Measurements from ENCODE around the gene RASSF4. TPM values are rescaled to one million over a fixed set of nuclear protein-coding genes. Genes with fewer than 3 reads are reported as not detected.

RASSF4 gene
- total RNA-seq, 1 donor from 2014 or later, result 2.5 TPM

DNA sequence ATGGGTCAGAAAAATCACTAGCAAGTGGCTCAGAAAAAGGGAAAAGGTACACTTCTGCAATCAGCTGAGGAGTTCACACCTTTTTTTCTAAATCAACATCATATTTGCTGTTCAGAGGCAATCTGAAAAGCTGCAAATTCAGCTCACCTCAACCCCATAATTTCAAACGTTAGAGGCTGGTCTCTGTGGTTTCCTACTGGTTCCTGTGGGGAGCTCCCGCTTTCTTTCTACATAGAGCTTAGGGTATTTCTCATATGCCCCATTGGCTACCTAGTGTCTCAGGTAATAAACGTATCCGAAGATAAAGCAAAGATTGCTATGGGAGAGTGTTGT, 35.9 kb downstream of the RASSF4 start:
- Mint-ChIP-seq H3K27me3 (ENCODE audit: insufficient read depth) (peaks cover 7% of the 10 kb centered on the region), H3K9me3 (no peaks in the 10 kb centered on the region), H3K4me1 (ENCODE audit: low read depth) (peaks cover 38% of the 10 kb centered on the region), H3K27ac (peak overlapping the region; percentile 19), H3K4me3 (no peak overlapping the region), H3K36me3 (ENCODE audit: low read depth) (peaks cover 3% of the 10 kb centered on the region)
- intact Hi-C loops (cut with micrococcal nuclease), result no loop called here
- DNase-seq (ENCODE audit: low spot score), result no peak

DNA sequence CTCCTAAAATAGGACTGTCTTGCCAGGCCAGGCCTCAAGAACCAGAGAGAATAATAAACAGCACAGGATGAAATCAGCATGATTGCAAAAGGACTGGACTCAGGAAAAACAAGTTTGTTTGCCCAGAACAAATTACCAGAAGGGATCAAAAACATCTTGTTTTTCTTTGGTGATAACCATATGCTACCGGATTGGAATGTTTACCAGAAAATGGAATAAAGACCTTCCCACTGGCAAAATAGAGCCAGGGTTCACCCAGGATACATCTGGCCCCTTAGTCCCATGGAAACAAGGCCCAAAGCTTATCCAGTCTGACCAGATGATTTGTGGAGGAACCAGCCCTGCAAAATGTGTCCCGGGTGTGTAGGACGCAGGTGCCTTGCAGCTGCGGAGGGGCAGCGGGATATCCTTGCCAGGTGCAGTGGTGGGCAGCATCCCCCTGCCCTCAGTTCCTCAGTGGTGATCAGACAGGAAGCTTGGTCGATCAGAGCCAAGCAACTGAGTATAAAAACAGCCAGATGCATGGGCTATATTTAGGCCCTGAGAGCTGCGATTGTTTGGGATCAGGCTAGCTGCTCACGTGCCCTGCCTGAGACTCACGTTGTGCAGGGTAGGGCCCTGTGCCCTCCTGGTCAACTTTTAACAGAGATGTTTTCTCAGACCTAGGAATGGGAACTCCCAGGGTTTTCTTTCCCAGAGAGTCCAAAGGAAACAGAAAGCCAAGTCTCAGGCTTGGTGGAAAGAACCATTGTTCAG, 36.5 kb downstream of the RASSF4 start:
- no peak for DNase-seq (ENCODE audit: low spot score)
- peak overlapping the region; percentile 19 for H3K27ac Mint-ChIP-seq
- intact Hi-C loops (cut with micrococcal nuclease), result no loop called here

DNA sequence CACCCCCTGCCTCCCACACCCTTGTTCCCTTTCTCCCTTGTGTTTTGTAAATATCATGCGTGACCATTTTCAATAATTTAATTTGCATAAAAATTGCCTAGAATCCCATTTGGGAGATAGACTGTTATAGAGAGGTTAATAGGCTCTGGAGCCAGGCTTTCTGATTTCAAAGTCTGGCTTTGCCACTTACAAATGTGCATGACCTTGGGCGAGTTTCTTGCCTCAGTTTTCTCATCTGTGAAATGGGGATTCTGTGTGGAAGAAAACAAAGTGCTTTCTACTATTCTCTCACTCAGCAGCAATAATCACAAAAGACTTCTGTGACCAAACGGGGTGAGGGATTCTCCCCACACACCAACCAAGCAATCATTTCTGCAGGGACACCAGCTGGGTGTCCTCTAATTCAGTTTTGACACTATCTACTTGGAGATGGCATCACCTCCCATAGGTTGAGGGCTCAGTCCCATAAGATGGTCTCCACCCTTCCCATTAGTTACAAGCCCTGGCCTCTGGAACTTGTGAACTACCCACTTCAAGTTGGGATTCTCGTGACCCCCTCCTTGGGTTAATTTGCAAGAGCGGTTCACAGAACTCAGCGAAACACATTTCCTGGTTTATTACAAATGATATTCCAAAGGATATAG, 37.6 kb downstream of the RASSF4 start:
- Mint-ChIP-seq H3K27ac (no peak overlapping the region), H3K4me1 (ENCODE audit: low read depth) (peaks cover 50% of the 10 kb centered on the region)
- intact Hi-C loops (cut with micrococcal nuclease), result no loop called here

More for the DNA sequence above, 36.5 kb downstream of the RASSF4 start:
- Mint-ChIP-seq H3K4me1 (ENCODE audit: low read depth) (peaks cover 40% of the 10 kb centered on the region), H3K36me3 (ENCODE audit: low read depth) (peaks cover 3% of the 10 kb centered on the region), H3K9me3 (no peaks in the 10 kb centered on the region), H3K4me3 (no peak overlapping the region), H3K27me3 (ENCODE audit: insufficient read depth) (peaks cover 7% of the 10 kb centered on the region)

DNA sequence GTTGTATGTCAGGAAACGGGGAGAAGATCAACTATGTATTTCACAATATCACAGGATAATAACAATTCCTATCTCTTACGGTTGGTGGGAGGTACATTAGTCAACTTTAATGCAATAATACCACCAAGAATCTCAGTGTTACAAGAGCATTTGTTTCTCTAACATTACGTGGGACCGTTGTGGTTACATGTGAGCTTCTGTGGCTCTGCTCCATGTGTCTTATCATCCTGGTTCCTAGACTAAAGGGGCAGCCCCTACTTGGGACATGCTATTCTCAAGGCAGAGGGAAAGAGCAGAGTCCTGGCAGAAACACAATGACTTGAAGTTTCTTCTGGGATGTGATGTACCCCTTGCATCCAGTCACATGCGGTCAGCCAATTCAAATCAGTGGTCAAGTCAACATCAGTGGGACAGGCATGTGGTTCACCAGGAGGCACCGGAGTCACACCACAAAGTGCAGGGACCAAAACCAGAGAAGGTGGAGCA, 38.6 kb downstream of the RASSF4 start:
- intact Hi-C loops (cut with micrococcal nuclease), result no loop called here
- no peak overlapping the region for H3K27ac Mint-ChIP-seq
- peaks cover 15% of the 10 kb centered on the region for H3K36me3 Mint-ChIP-seq (ENCODE audit: low read depth)
- H3K4me1 Mint-ChIP-seq (ENCODE audit: low read depth), result peaks cover 57% of the 10 kb centered on the region
- DNase-seq (ENCODE audit: low spot score), result no peak
- no peak overlapping the region for H3K4me3 Mint-ChIP-seq
- H3K9me3 Mint-ChIP-seq, result peaks cover 10% of the 10 kb centered on the region
- peaks cover 7% of the 10 kb centered on the region for H3K27me3 Mint-ChIP-seq (ENCODE audit: insufficient read depth)

More for the DNA sequence above, 37.6 kb downstream of the RASSF4 start:
- peaks cover 7% of the 10 kb centered on the region for H3K36me3 Mint-ChIP-seq (ENCODE audit: low read depth)
- H3K27me3 Mint-ChIP-seq (ENCODE audit: insufficient read depth), result peaks cover 7% of the 10 kb centered on the region
- no peak for DNase-seq (ENCODE audit: low spot score)
- peaks cover under 1% of the 10 kb centered on the region for H3K9me3 Mint-ChIP-seq
- no peak overlapping the region for H3K4me3 Mint-ChIP-seq

DNA sequence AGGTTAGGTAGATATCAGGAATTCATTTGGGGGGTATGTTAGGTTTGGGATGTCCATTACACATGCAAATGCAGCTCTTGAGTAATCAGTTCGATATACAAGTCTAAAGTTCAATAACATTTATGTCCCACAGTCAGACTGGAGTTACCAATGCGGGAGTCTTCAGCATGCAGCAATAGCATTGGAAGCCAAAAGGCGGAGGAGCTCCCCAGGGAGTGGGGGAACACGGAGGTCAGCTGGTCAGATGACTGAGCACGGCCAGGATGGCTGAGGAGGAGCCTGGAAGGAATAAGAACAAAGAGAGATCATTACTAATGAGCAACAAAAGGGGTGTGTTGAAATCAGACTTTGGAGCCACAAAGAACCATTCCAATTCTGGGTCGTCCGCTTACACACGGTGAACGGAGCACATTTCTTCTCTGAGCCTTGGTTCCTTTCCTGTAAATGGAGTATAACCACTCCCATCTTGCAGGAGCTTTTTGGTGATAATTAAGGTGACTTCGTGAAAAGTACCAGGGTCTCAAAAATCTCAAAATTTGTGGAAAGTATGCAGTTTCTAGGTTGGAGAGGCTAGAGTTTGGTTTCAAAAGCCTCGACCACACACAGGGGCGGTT, 40.6 kb downstream of the RASSF4 start:
- Mint-ChIP-seq H3K27me3 (ENCODE audit: insufficient read depth) (peaks cover 7% of the 10 kb centered on the region), H3K27ac (peak overlapping the region; percentile 93), H3K9me3 (peaks cover 19% of the 10 kb centered on the region), H3K4me3 (peak overlapping the region; percentile 83), H3K36me3 (ENCODE audit: low read depth) (peaks cover 36% of the 10 kb centered on the region), H3K4me1 (ENCODE audit: low read depth) (peaks cover 41% of the 10 kb centered on the region)
- no peak for DNase-seq (ENCODE audit: low spot score)
- intact Hi-C loops (cut with micrococcal nuclease), result loop anchor here (2.0 to 10.0 kb wide), 5 partner anchors 67 to 1025 kb away; partner anchors contain the start of genes ALOX5 and ZFAND4

DNA sequence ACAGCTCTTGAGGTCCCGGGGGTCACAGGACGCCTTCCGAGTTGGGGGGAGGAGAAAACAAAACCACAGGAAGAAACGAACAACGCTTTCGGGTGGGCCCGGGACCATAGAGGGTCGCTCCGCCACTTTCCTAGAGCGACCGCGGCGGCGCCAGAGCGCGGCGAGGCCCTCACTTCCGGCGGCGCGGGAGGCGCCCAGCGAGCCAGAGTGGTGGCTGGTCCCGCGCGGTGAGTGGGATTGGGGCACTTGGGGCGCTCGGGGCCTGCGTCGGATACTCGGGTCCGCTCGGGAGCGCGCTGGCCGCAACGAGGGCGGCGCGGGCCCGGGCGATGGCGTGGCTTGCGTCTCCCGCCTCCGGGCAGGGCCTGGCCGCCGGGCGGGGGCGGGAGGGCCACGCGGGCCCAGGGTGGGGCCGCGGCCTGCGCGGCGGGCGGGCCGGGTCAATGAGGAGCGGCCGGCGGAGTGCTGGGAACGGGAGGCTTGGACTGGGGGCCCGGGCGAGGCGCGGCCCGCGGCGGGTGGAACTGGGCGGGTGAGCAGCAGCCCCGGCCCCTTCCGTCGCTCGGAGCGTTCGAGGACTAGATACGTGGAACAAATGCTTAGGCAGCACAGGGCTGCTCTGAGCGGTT, 41.3 kb downstream of the RASSF4 start, which contains the start of gene ZNF22:
TSS of gene ZNF22 (plus strand) at position 172 of the 629 bp plus-strand sequence. CDS start 2,446 bp downstream, outside the sequence.
- Mint-ChIP-seq H3K4me3 (peak within 1 kb of the TSS; percentile 93), H3K36me3 (ENCODE audit: low read depth) (peaks cover 42% of the 10 kb centered on the region), H3K27ac (peak within 1 kb of the TSS; percentile 96), H3K9me3 (peaks cover 19% of the 10 kb centered on the region), H3K4me1 (ENCODE audit: low read depth) (peaks cover 34% of the 10 kb centered on the region), H3K27me3 (ENCODE audit: insufficient read depth) (peaks cover 7% of the 10 kb centered on the region)
- peak; percentile 61 for DNase-seq (ENCODE audit: low spot score)
- intact Hi-C loops (cut with micrococcal nuclease), result loop anchor here (1.0 to 10.0 kb wide), 7 partner anchors 26 to 1024 kb away; partner anchors contain the start of genes ALOX5, RASSF4 and ZFAND4

DNA sequence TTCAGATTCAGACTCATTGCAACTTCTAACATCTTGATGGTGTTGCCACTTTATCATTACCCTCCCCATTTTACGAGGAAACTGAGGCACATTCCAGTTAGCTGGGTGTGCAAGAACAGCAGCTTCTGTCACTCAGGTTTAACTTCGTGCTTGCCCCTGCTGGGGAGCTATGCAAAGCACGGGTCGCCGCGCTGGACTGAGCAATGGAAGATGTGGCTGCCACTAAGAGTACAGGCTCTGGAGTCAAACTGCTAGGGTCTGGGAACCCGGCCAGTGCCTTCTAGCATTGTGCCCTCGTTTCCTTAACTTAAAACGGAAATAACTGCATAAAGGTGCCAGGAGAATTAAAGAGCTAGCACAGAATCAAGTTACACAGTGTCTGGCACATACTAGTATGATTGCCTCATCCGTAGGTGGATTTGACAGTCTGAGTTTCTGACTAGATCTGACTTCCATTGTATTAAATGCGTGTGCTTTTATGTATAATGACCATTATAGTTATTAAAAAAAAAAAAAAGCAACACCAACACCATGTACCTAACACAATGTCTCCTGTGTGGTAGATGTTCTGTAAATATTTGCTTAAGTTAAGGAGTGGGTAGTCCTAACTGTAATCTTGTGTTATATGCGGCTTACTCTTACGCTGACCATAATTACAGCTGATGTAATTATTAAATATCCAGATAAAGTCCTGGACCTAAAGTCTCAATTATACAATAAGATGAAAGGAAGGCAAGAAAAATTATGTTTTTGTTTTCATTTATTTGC, 42.0 kb downstream of the RASSF4 start:
- Mint-ChIP-seq H3K4me3 (peak overlapping the region; percentile 93), H3K27me3 (ENCODE audit: insufficient read depth) (peaks cover 7% of the 10 kb centered on the region), H3K27ac (peak overlapping the region; percentile 96), H3K9me3 (peaks cover 19% of the 10 kb centered on the region), H3K36me3 (ENCODE audit: low read depth) (peaks cover 44% of the 10 kb centered on the region), H3K4me1 (ENCODE audit: low read depth) (peaks cover 28% of the 10 kb centered on the region)
- intact Hi-C loops (cut with micrococcal nuclease), result loop anchor here (1.0 to 10.0 kb wide), 7 partner anchors 26 to 1023 kb away; partner anchors contain the start of genes ALOX5, RASSF4 and ZFAND4
- DNase-seq (ENCODE audit: low spot score), result peak; percentile 38

DNA sequence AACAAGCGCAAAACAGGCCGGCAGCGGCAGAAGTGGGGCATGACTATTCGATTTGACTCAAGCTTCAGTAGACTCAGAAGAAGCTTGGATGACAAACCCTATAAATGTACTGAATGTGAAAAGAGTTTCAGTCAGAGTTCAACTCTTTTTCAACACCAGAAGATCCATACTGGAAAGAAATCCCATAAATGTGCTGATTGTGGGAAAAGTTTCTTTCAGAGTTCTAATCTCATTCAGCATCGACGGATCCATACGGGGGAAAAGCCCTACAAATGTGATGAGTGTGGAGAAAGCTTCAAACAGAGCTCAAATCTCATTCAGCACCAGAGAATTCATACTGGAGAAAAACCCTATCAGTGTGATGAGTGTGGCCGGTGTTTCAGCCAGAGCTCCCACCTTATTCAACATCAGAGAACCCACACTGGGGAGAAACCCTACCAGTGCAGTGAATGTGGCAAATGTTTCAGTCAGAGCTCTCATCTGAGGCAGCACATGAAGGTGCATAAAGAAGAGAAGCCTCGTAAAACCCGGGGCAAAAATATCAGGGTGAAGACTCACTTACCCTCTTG, 43.9 kb downstream of the RASSF4 start:
- intact Hi-C loops (cut with micrococcal nuclease), result loop anchor here (5.0 to 10.0 kb wide), 4 partner anchors 371 to 1021 kb away; partner anchors contain the start of genes ALOX5 and ZFAND4
- Mint-ChIP-seq H3K4me3 (peak overlapping the region; percentile 1), H3K27me3 (ENCODE audit: insufficient read depth) (no peaks in the 10 kb centered on the region), H3K27ac (no peak overlapping the region), H3K4me1 (ENCODE audit: low read depth) (peaks cover 28% of the 10 kb centered on the region), H3K36me3 (ENCODE audit: low read depth) (peaks cover 44% of the 10 kb centered on the region), H3K9me3 (peaks cover 19% of the 10 kb centered on the region)
- DNase-seq (ENCODE audit: low spot score), result no peak

DNA sequence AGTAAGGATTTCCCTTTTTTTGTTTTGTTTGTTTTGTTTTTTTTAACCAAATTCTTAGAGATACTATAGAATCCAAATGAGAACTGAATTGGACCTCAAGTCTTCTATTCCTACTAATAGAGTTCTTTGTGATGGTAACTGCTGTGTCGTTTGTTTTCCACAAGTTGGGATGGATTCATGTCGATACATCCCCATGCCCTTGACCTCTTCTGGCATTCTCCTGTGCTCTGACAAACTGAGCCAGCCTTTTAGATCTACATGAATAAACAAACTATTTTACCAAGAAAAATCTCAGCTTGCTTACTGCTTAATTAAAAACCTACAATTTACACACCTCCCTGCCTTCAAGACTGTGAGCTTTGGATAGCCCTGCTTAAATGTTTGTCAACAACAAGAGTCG, 45.1 kb downstream of the RASSF4 start:
- H3K9me3 Mint-ChIP-seq, result peaks cover 19% of the 10 kb centered on the region
- H3K4me3 Mint-ChIP-seq, result no peak overlapping the region
- H3K36me3 Mint-ChIP-seq (ENCODE audit: low read depth), result peaks cover 44% of the 10 kb centered on the region
- H3K27ac Mint-ChIP-seq, result no peak overlapping the region
- intact Hi-C loops (cut with micrococcal nuclease), result loop anchor here (5.0 to 10.0 kb wide), 4 partner anchors 370 to 1020 kb away; partner anchors contain the start of genes ALOX5 and ZFAND4
- H3K27me3 Mint-ChIP-seq (ENCODE audit: insufficient read depth), result no peaks in the 10 kb centered on the region
- peaks cover 28% of the 10 kb centered on the region for H3K4me1 Mint-ChIP-seq (ENCODE audit: low read depth)
- no peak for DNase-seq (ENCODE audit: low spot score)

DNA sequence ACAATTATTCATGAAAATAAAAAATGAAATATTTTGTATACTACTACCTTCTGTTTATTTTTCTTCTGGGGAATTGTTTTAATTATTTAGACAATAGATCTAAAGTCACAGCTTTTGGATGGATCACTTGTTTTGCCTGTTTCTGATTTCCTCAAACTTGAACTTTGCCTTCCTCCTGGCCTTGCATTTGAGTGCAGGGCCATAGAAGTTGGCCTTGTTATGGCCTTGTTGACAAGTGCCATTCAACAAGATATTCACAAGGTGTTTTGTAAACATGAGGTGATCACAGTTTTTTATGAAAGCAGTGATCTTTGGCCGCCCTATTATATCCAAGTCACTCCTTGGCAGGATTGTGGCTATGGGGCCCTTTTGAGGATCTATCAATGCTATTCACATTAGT, 45.7 kb downstream of the RASSF4 start:
- no peak overlapping the region for H3K4me3 Mint-ChIP-seq
- H3K9me3 Mint-ChIP-seq, result peaks cover 19% of the 10 kb centered on the region
- no peak overlapping the region for H3K27ac Mint-ChIP-seq
- H3K27me3 Mint-ChIP-seq (ENCODE audit: insufficient read depth), result no peaks in the 10 kb centered on the region
- peaks cover 22% of the 10 kb centered on the region for H3K4me1 Mint-ChIP-seq (ENCODE audit: low read depth)
- DNase-seq (ENCODE audit: low spot score), result no peak
- intact Hi-C loops (cut with micrococcal nuclease), result loop anchor here (10.0 kb wide), 3 partner anchors 370 to 1020 kb away; partner anchors contain the start of gene ALOX5
- H3K36me3 Mint-ChIP-seq (ENCODE audit: low read depth), result peaks cover 40% of the 10 kb centered on the region

DNA sequence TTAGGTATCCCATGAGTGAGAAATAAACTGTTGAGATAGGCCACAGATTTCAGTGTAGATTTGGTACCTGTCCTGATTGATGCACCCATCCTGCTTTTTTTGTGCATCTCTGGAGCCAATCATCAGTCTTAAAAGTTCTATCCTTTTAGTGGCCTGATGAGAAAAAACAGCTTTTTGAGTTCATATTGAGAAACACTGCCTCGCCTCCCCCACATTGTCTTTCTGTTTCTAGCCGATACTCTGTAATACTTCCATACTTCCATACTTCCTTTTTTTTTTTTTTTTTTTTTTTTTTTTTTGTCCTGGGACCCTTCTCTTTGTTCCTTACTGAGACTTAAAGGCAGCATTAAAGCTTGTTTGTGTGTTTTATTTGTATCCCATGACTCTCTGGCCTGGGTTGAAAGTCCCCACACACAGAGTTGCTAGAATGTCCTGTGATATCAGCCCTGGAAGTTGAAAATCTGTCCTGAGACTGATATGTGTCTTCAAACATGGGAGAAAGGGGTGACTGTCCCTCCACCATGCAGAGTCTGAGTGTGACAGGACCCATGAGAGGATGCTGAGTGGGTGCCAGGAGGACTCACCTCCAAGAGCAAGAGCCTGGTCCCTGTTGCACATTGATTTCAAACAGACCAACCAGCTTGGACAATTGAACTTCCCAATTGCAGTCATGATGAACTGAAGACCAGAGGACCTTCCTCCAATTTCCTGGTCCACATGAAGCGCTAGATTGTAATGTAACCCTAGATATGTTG, 46.9 kb downstream of the RASSF4 start:
- Mint-ChIP-seq H3K4me1 (ENCODE audit: low read depth) (peaks cover 15% of the 10 kb centered on the region), H3K36me3 (ENCODE audit: low read depth) (peaks cover 40% of the 10 kb centered on the region), H3K27me3 (ENCODE audit: insufficient read depth) (no peaks in the 10 kb centered on the region), H3K27ac (no peak overlapping the region), H3K4me3 (no peak overlapping the region), H3K9me3 (peaks cover 19% of the 10 kb centered on the region)
- intact Hi-C loops (cut with micrococcal nuclease), result loop anchor here (10.0 kb wide), 3 partner anchors 368 to 1018 kb away; partner anchors contain the start of gene ALOX5
- no peak for DNase-seq (ENCODE audit: low spot score)
